PC-3 (cell line): Measurements from ENCODE around the gene NRG3. TPM values are rescaled to one million over a fixed set of nuclear protein-coding genes. Genes with fewer than 3 reads are reported as not detected.

Source experiments
- ATAC-seq: fragments of 200-7000 bp; cut with Tn5 transposase; 2 replicates; pipeline ENCODE4 v1.9.1; 2020; ENCODE audit warnings: mild to moderate bottlenecking, moderate library complexity
- BruUV-seq: library from RNA; stranded (reverse); fragments of 400-500 nt; replicated peaks from 2 replicates; lab custom pipeline; 2021; lab: Mats Ljungman, UMichigan
- CTCF ChIA-PET: fragments of 300-600 bp; sonication (Branson Sonifier 250); formaldehyde crosslinking; loops from one replicate; lab custom pipeline; 2022; ENCODE audit warnings: antibody characterized with exemption; lab: Charles Lee
- POLR2A ChIA-PET: fragments of 300-600 bp; sonication (Branson Sonifier 250); formaldehyde crosslinking; loops from one replicate; lab custom pipeline; 2022; ENCODE audit warnings: antibody characterized with exemption; ENCODE audit not compliant: unreplicated experiment; lab: Charles Lee
- DNase-seq: peaks from one replicate; pipeline ENCODE4 v3.0.0-alpha.2; 2015
- H2AFZ ChIP-seq: fragments of 300-600 bp; sonication (generic); 2 replicates; pipeline ENCODE4 v1.6.0; 2016; ENCODE audit warnings: antibody characterized with exemption, low read length
- H3F3A ChIP-seq: fragments of 300-600 bp; sonication (generic); one replicate; pipeline ENCODE4 v1.6.0; 2017; ENCODE audit warnings: antibody characterized with exemption, low read length, control low read depth, mild to moderate bottlenecking; ENCODE audit not compliant: unreplicated experiment
- H3K27ac ChIP-seq: fragments of 300-600 bp; sonication (generic); 2 replicates; pipeline ENCODE4 v1.5.1; 2016; ENCODE audit warnings: mild to moderate bottlenecking, low read length
- H3K27me3 ChIP-seq: fragments of 300-600 bp; sonication (generic); 2 replicates; pipeline ENCODE4 v1.6.1; 2016; ENCODE audit warnings: low read length, mixed read lengths
- H3K36me3 ChIP-seq: fragments of 300-600 bp; sonication (generic); 2 replicates; pipeline ENCODE4 v1.6.1; 2016; ENCODE audit warnings: low read depth, mixed run types, low read length, mixed read lengths
- H3K4me1 ChIP-seq: fragments of 300-600 bp; sonication (generic); 2 replicates; pipeline ENCODE4 v1.5.1; 2016; ENCODE audit warnings: low read length; ENCODE audit not compliant: insufficient read depth
- H3K4me2 ChIP-seq: fragments of 300-600 bp; sonication (generic); 2 replicates; pipeline ENCODE4 v1.6.0; 2016; ENCODE audit warnings: low read length
- H3K4me3 ChIP-seq: fragments of 300-600 bp; sonication (generic); 2 replicates; pipeline ENCODE4 v1.5.1; 2016; ENCODE audit warnings: mild to moderate bottlenecking, low read length, mixed read lengths
- H3K79me2 ChIP-seq: fragments of 300-600 bp; sonication (generic); 2 replicates; pipeline ENCODE4 v1.6.1; 2017; ENCODE audit warnings: low read length, mixed read lengths
- H3K9ac ChIP-seq: fragments of 300-600 bp; sonication (generic); 2 replicates; pipeline ENCODE4 v1.6.0; 2016; ENCODE audit warnings: mild to moderate bottlenecking, low read length
- H3K9me2 ChIP-seq: fragments of 300-600 bp; sonication (generic); replicated peaks from 2 replicates; pipeline ENCODE4 v1.6.1; 2016; ENCODE audit warnings: mixed run types, low read length, mixed read lengths
- H3K9me3 ChIP-seq: fragments of 300-600 bp; sonication (generic); 2 replicates; pipeline ENCODE4 v1.6.1; 2016; ENCODE audit warnings: low read length, mixed read lengths
- H4K20me1 ChIP-seq: fragments of 300-600 bp; sonication (generic); 2 replicates; pipeline ENCODE4 v1.6.1; 2016; ENCODE audit warnings: low read length, mixed read lengths
- CTCF ChIP-seq: fragments of 300-600 bp; sonication (generic); conservative IDR thresholded peaks from 2 replicates; pipeline ENCODE4 v1.5.1; 2017; ENCODE audit warnings: antibody characterized with exemption, low read depth, mild to moderate bottlenecking, low read length
- EZH2 ChIP-seq: fragments of 300-600 bp; sonication (generic); IDR thresholded peaks from one replicate; pipeline ENCODE4 v1.6.1; 2017; ENCODE audit warnings: antibody characterized with exemption, mild to moderate bottlenecking, low read length; ENCODE audit not compliant: unreplicated experiment
- EZH2phosphoT487 ChIP-seq: fragments of 300-600 bp; sonication (generic); IDR thresholded peaks from 2 replicates; pipeline ENCODE4 v1.6.1; 2018; ENCODE audit warnings: mild to moderate bottlenecking, antibody characterized with exemption, low read length, borderline replicate concordance
- intact Hi-C: fragments of 100-400 bp; cut with micrococcal nuclease; formaldehyde crosslinking; loops from 2 replicates; pipeline ENCODE4 v1.9.0; 2023
- total RNA-seq: library from RNA; depleted of rRNA; stranded (reverse); fragments of >200 nt; gene quantifications from 2 replicates; pipeline ENCODE4 v1.2.3, GENCODE V29; 2014

Gene NRG3
- total RNA-seq, 1 experiment from 2014 or later, result not detected

- ChIA-PET CTCF (no interaction called here), POLR2A (no interaction called here)
- Histone ChIP-seq H3K9me3 (no peaks in the 10 kb centered on the region), H3K27me3 (no peaks in the 10 kb centered on the region), H3K27ac (no peak overlapping the region), H2AFZ (no peak overlapping the region), H3K9ac (no peak overlapping the region), H3K4me3 (no peak overlapping the region), H4K20me1 (no peaks in the 10 kb centered on the region), H3K4me1 (no peaks in the 10 kb centered on the region), H3F3A (no peaks in the 10 kb centered on the region), H3K4me2 (no peak overlapping the region), H3K36me3 (no peaks in the 10 kb centered on the region), H3K9me2 (no peaks in the 10 kb centered on the region), H3K79me2 (no peaks in the 10 kb centered on the region)
- no TSS peak for BruUV-seq
- TF ChIP-seq EZH2 (no peak), EZH2phosphoT487 (no peak), CTCF (no peak)
- no peak for DNase-seq
- intact Hi-C loops, result no loop called here
- no peak for ATAC-seq
Observed at GRCh38 chr10:82191653-82192052, 316.7 kb downstream of the NRG3 start.

GRCh38 chr10:82192665-82193064 is 317.7 kb downstream of the NRG3 start:
- no TSS peak for BruUV-seq
- POLR2A ChIA-PET, result no interaction called here

GRCh38 chr10:82194419-82194818 is 319.4 kb downstream of the NRG3 start:
- intact Hi-C loops, result no loop called here
- ChIA-PET CTCF (no interaction called here), POLR2A (no interaction called here)
- Histone ChIP-seq H2AFZ (no peak overlapping the region), H4K20me1 (no peaks in the 10 kb centered on the region), H3K4me2 (no peak overlapping the region), H3K9me3 (no peaks in the 10 kb centered on the region), H3K27ac (no peak overlapping the region), H3K9me2 (no peaks in the 10 kb centered on the region), H3K79me2 (no peaks in the 10 kb centered on the region), H3K27me3 (no peaks in the 10 kb centered on the region), H3K4me1 (no peaks in the 10 kb centered on the region), H3K9ac (no peak overlapping the region), H3K4me3 (no peak overlapping the region), H3K36me3 (no peaks in the 10 kb centered on the region), H3F3A (no peaks in the 10 kb centered on the region)
- no peak for ATAC-seq
- DNase-seq, result no peak
- TF ChIP-seq CTCF (no peak), EZH2phosphoT487 (no peak), EZH2 (no peak)
- BruUV-seq, result no TSS peak

More at GRCh38 chr10:82192665-82193064, 317.7 kb downstream of the NRG3 start:
- Histone ChIP-seq H2AFZ (no peak overlapping the region), H3K9ac (no peak overlapping the region), H3K9me2 (no peaks in the 10 kb centered on the region), H3F3A (no peaks in the 10 kb centered on the region), H3K27ac (no peak overlapping the region), H3K27me3 (no peaks in the 10 kb centered on the region), H3K36me3 (no peaks in the 10 kb centered on the region), H3K9me3 (no peaks in the 10 kb centered on the region), H3K4me1 (no peaks in the 10 kb centered on the region), H3K79me2 (no peaks in the 10 kb centered on the region), H3K4me2 (no peak overlapping the region), H3K4me3 (no peak overlapping the region), H4K20me1 (no peaks in the 10 kb centered on the region)
- no peak for ATAC-seq
- TF ChIP-seq EZH2phosphoT487, result no peak
- TF ChIP-seq CTCF, result no peak
- TF ChIP-seq EZH2, result no peak
- CTCF ChIA-PET, result no interaction called here
- intact Hi-C loops, result no loop called here
- no peak for DNase-seq
